ENCODE data around the gene DOK5.

DOK5 gene

GRCh38 chr20:54565255-54565654, 89.9 kb downstream of the DOK5 start:
- DNase-seq = no peak

GRCh38 chr20:54566031-54566688, 90.8 kb downstream of the DOK5 start:
- no peak for DNase-seq

- no peak for DNase-seq
Observed at GRCh38 chr20:54570561-54570960, 95.2 kb downstream of the DOK5 start.

- DNase-seq = no peak
Observed at GRCh38 chr20:54572665-54573435, 97.5 kb downstream of the DOK5 start.

- no peak for DNase-seq
Observed at GRCh38 chr20:54573838-54574237, 98.4 kb downstream of the DOK5 start.

- no peak for DNase-seq
Observed at GRCh38 chr20:54576518-54576917, 101.1 kb downstream of the DOK5 start.

GRCh38 chr20:54577637-54578036, 102.2 kb downstream of the DOK5 start:
- no peak for DNase-seq

GRCh38 chr20:54585217-54585616, 109.8 kb downstream of the DOK5 start:
- DNase-seq = no peak

- no peak for DNase-seq
Observed at GRCh38 chr20:54587408-54587807, 112.0 kb downstream of the DOK5 start.

GRCh38 chr20:54589402-54590030, 114.1 kb downstream of the DOK5 start:
- DNase-seq = no peak

GRCh38 chr20:54590856-54591255, 115.5 kb downstream of the DOK5 start:
- no peak for DNase-seq

- no peak for DNase-seq
Observed at GRCh38 chr20:54596651-54597050, 121.3 kb downstream of the DOK5 start.

GRCh38 chr20:54598352-54598751, 123.0 kb downstream of the DOK5 start:
- DNase-seq = no peak

- no peak for DNase-seq
Observed at GRCh38 chr20:54600634-54601033, 125.2 kb downstream of the DOK5 start.

GRCh38 chr20:54601831-54602515, 126.6 kb downstream of the DOK5 start:
- DNase-seq = no peak

- DNase-seq = no peak
Observed at GRCh38 chr20:54605319-54605718, 129.9 kb downstream of the DOK5 start.

GRCh38 chr20:54606380-54606779, 131.0 kb downstream of the DOK5 start:
- DNase-seq = no peak

GRCh38 chr20:54608039-54608745, 132.8 kb downstream of the DOK5 start:
- DNase-seq = no peak

- no peak for DNase-seq
Observed at GRCh38 chr20:54608943-54609342, 133.6 kb downstream of the DOK5 start.

GRCh38 chr20:54611708-54612412, 136.5 kb downstream of the DOK5 start:
- no peak for DNase-seq

GRCh38 chr20:54618412-54618811, 143.0 kb downstream of the DOK5 start:
- DNase-seq = no peak

GRCh38 chr20:54619181-54619580, 143.8 kb downstream of the DOK5 start:
- DNase-seq = no peak

All from stimulated activated CD4-positive, alpha-beta T cell treated with anti-CD3 and anti-CD28 coated beads, Interleukin-4, amount 100 ng/mL, for 1 hour (primary cell).